GM18520 (cell line): ENCODE data around the gene CHMP1B.
"Not testable (repeated sequence)": the region's sequence is repeated elsewhere in the genome, so short reads cannot be mapped to it uniquely, and the experiment has no call there.

Experiments used
- ATAC-seq: cut with Tn5 transposase; IDR thresholded peaks from one replicate; pipeline ENCODE4 v1.9.1; 2021; ENCODE audit not compliant: unreplicated experiment

Gene CHMP1B

GRCh38 chr18:11839556-11839955 is 11.7 kb upstream of the CHMP1B start:
- no peak for ATAC-seq

GRCh38 chr18:11840493-11840892 is 10.7 kb upstream of the CHMP1B start:
- ATAC-seq: no peak

- no peak for ATAC-seq
Observed at GRCh38 chr18:11842562-11842961, 8.7 kb upstream of the CHMP1B start.

- no peak for ATAC-seq
Observed at GRCh38 chr18:11844436-11844835, 6.8 kb upstream of the CHMP1B start.

- ATAC-seq: no peak
Observed at GRCh38 chr18:11845654-11846053, 5.6 kb upstream of the CHMP1B start.

GRCh38 chr18:11847811-11848210 is 3.4 kb upstream of the CHMP1B start:
- ATAC-seq: no peak

GRCh38 chr18:11849279-11849678 is 1.9 kb upstream of the CHMP1B start:
- no peak for ATAC-seq

- no peak for ATAC-seq
Observed at GRCh38 chr18:11849841-11850634, 1.2 kb upstream of the CHMP1B start.

GRCh38 chr18:11850821-11851145 is 430 bp upstream of the CHMP1B start:
- ATAC-seq: peak; percentile 23

GRCh38 chr18:11851806-11852337 is 659 bp downstream of the CHMP1B start:
- no peak for ATAC-seq

- not testable (repeated sequence) for ATAC-seq
Observed at GRCh38 chr18:11854554-11854953, 3.3 kb downstream of the CHMP1B start.

- no peak for ATAC-seq
Observed at GRCh38 chr18:11857177-11857887, 6.1 kb downstream of the CHMP1B start.

- no peak for ATAC-seq
Observed at GRCh38 chr18:11859282-11859830, 8.1 kb downstream of the CHMP1B start.

GRCh38 chr18:11859903-11860407 is 8.7 kb downstream of the CHMP1B start:
- no peak for ATAC-seq

GRCh38 chr18:11860594-11861450 is 9.6 kb downstream of the CHMP1B start:
- no peak for ATAC-seq

- ATAC-seq: no peak
Observed at GRCh38 chr18:11861583-11862288, 10.5 kb downstream of the CHMP1B start.

GRCh38 chr18:11862468-11863137 is 11.4 kb downstream of the CHMP1B start:
- no peak for ATAC-seq

- ATAC-seq: no peak
Observed at GRCh38 chr18:11864471-11864870, 13.3 kb downstream of the CHMP1B start.

GRCh38 chr18:11865071-11865470 is 13.9 kb downstream of the CHMP1B start:
- ATAC-seq: no peak

GRCh38 chr18:11866329-11866728 is 15.1 kb downstream of the CHMP1B start:
- ATAC-seq: no peak
